AG04450 (cell line): ENCODE results near the gene ABCC3. TPM values are rescaled to one million over a fixed set of nuclear protein-coding genes. Genes with fewer than 3 reads are reported as not detected.

Source experiments
- CTCF ChIA-PET: fragments of 300-600, 350-600 bp; formaldehyde crosslinking; extraction: SDS; loops from one replicate; lab custom pipeline; 2022; ENCODE audit warnings: antibody characterized with exemption, inconsistent platforms; lab: Charles Lee
- POLR2A ChIA-PET: fragments of 350-600 bp; formaldehyde crosslinking; extraction: SDS; loops from one replicate; lab custom pipeline; 2021; ENCODE audit warnings: antibody characterized with exemption, inconsistent platforms; lab: Yijun Ruan, JAX
- DNase-seq: peaks from one replicate; pipeline ENCODE4 v3.0.0-alpha.2; 2011; ENCODE audit warnings: low read depth, low spot score
- H3K27ac ChIP-seq: one replicate; pipeline ENCODE4 v1.5.1; 2012; ENCODE audit warnings: low read depth, low read length, control low read depth
- H3K27me3 ChIP-seq: one replicate; pipeline ENCODE4 v1.6.0; 2012; ENCODE audit warnings: low read length; ENCODE audit not compliant: control insufficient read depth, insufficient read depth
- H3K4me3 ChIP-seq: 2 replicates; pipeline ENCODE4 v1.5.1; 2011; ENCODE audit warnings: mild to moderate bottlenecking, low read depth, low read length, control low read depth
- H3K9me3 ChIP-seq: 2 replicates; pipeline ENCODE4 v1.5.1; 2012; ENCODE audit warnings: low read length; ENCODE audit not compliant: control insufficient read depth, insufficient read depth
- CTCF ChIP-seq: IDR thresholded peaks from 2 replicates; pipeline ENCODE4 v1.5.1; 2011; ENCODE audit warnings: low read depth, low read length, control low read depth, inconsistent platforms
- polyA plus RNA-seq: library from polyadenylated mRNA; depleted of rRNA; stranded (reverse); fragments of >200 nt; gene quantifications from 2 replicates; pipeline ENCODE4 v1.2.3, GENCODE V29; 2011

Gene ABCC3
- polyA plus RNA-seq, 1 experiment: 21.7 TPM

- DNase-seq: no peak
- CTCF ChIA-PET: interaction anchor here (0.6 kb wide), 1 partner anchor 29 kb away, joined by 6 read pairs; no protein-coding TSS in a partner anchor
- no peak for TF ChIP-seq CTCF
- POLR2A ChIA-PET: no interaction called here
- Histone ChIP-seq H3K9me3 (no peaks in the 10 kb centered on the region), H3K27ac (no peak overlapping the region), H3K4me3 (no peak overlapping the region), H3K27me3 (no peaks in the 10 kb centered on the region)
These were observed 40.5 kb downstream of the ABCC3 start for GRCh38 chr17:50675190-50675589.

GRCh38 chr17:50675627-50676026 lies 40.9 kb downstream of the ABCC3 start:
- ChIA-PET POLR2A (no interaction called here), CTCF (no interaction called here)
- Histone ChIP-seq H3K9me3 (no peaks in the 10 kb centered on the region), H3K27me3 (no peaks in the 10 kb centered on the region), H3K27ac (no peak overlapping the region), H3K4me3 (no peak overlapping the region)
- no peak for DNase-seq
- TF ChIP-seq CTCF: no peak

GRCh38 chr17:50676065-50676975 lies 41.6 kb downstream of the ABCC3 start:
- no peak overlapping the region for H3K27ac ChIP-seq
- H3K4me3 ChIP-seq: no peak overlapping the region
- CTCF ChIA-PET: interaction anchor here (0.8 to 1.4 kb wide), 2 partner anchors 51 to 126 kb away, joined by 3 to 4 read pairs; no protein-coding TSS in a partner anchor
- no peak for DNase-seq
- no peak for TF ChIP-seq CTCF
- no peaks in the 10 kb centered on the region for H3K9me3 ChIP-seq
- H3K27me3 ChIP-seq: no peaks in the 10 kb centered on the region
- POLR2A ChIA-PET: no interaction called here

- no peaks in the 10 kb centered on the region for H3K27me3 ChIP-seq
- no peak for TF ChIP-seq CTCF
- ChIA-PET POLR2A (no interaction called here), CTCF (no interaction called here)
- H3K27ac ChIP-seq: no peak overlapping the region
- no peak overlapping the region for H3K4me3 ChIP-seq
- H3K9me3 ChIP-seq: no peaks in the 10 kb centered on the region
- DNase-seq: no peak
These were observed 43.2 kb downstream of the ABCC3 start for GRCh38 chr17:50677851-50678375.

GRCh38 chr17:50679008-50679544 lies 44.4 kb downstream of the ABCC3 start:
- TF ChIP-seq CTCF: no peak
- no peak for DNase-seq
- CTCF ChIA-PET: no interaction called here

More at GRCh38 chr17:50679008-50679544, 44.4 kb downstream of the ABCC3 start:
- no peak overlapping the region for H3K4me3 ChIP-seq
- H3K27ac ChIP-seq: no peak overlapping the region
- POLR2A ChIA-PET: no interaction called here
- no peaks in the 10 kb centered on the region for H3K9me3 ChIP-seq
- H3K27me3 ChIP-seq: no peaks in the 10 kb centered on the region
